Activated B cell treated with CpG ODN at 0.5 μM for 24 hours (primary cell): ENCODE data around the gene ELP4. TPM values are rescaled to one million over a fixed set of nuclear protein-coding genes. Genes with fewer than 3 reads are reported as not detected.
"Not testable (repeated sequence)": the region's sequence is repeated elsewhere in the genome, so short reads cannot be mapped to it uniquely, and the experiment has no call there.

Source experiments
- ATAC-seq: fragments of 200-7000 bp; cut with Tn5 transposase; one replicate; pipeline ENCODE4 v1.10.0; 2021; ENCODE audit warnings: low read depth, mild to moderate bottlenecking, moderate library complexity
- CTCF ChIA-PET: fragments of 350-600 bp; sonication (Branson Sonifier 250); formaldehyde crosslinking; loops from one replicate; lab custom pipeline; 2021; ENCODE audit warnings: antibody characterized with exemption; lab: Charles Lee
- POLR2A ChIA-PET: fragments of 350-600 bp; sonication (Branson Sonifier 250); formaldehyde crosslinking; loops from one replicate; lab custom pipeline; 2021; ENCODE audit warnings: antibody characterized with exemption; lab: Charles Lee
- DNase-seq: peaks from one replicate; pipeline ENCODE4 v3.0.0; 2022
- H3K27ac Mint-ChIP-seq: one replicate; pipeline ENCODE4 v1.8.0; 2020; ENCODE audit warnings: mixed read lengths
- H3K27me3 Mint-ChIP-seq: one replicate; pipeline ENCODE4 v1.8.0; 2021; ENCODE audit warnings: mixed read lengths
- H3K36me3 Mint-ChIP-seq: one replicate; pipeline ENCODE4 v1.8.0; 2021; ENCODE audit warnings: low read depth, mixed read lengths
- H3K4me1 Mint-ChIP-seq: one replicate; pipeline ENCODE4 v1.8.0; 2021; ENCODE audit warnings: mixed read lengths
- H3K4me3 Mint-ChIP-seq: one replicate; pipeline ENCODE4 v1.8.0; 2020; ENCODE audit warnings: mild to moderate bottlenecking, mixed read lengths
- H3K9me3 Mint-ChIP-seq: one replicate; pipeline ENCODE4 v1.8.0; 2020; ENCODE audit warnings: mixed read lengths
- CTCF ChIP-seq: fragments of 200-600 bp; IDR thresholded peaks from one replicate; pipeline ENCODE4 v1.8.0; 2022; ENCODE audit warnings: antibody characterized with exemption, mild to moderate bottlenecking
- intact Hi-C: fragments of 100-400 bp; cut with micrococcal nuclease; formaldehyde crosslinking; loops from one replicate; pipeline ENCODE4 v1.15.1; 2024
- total RNA-seq: library from RNA; stranded (reverse); gene quantifications from 2 replicates; pipeline ENCODE4 v1.2.3, GENCODE V29; 2022

ELP4 gene
- total RNA-seq, 1 donor from 2014 or later, result 25.5 TPM

DNA sequence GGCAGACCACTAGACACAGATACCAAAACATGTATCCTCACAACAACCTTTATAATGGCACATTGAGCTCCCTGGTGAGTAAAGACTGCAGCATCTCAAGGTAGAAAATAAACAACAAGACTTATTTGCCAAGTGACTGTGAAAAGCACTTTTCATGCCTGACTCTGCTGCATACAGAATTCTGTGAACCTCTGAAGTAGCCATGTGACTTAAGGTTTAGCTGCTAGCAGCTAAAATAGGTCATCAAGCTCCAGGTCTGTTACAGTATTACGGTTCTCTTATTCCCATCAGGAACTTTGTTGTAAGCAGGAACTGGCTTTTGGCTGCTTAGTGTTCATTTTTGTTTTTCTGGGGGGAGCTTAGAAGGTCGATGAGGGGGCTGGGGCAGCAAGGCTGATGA lies 162.1 kb downstream of the ELP4 start:
- intact Hi-C loops, result no loop called here
- DNase-seq, result no peak
- no peaks in the 10 kb centered on the region for H3K4me1 Mint-ChIP-seq
- H3K36me3 Mint-ChIP-seq, result peaks cover 4% of the 10 kb centered on the region
- no peak overlapping the region for H3K27ac Mint-ChIP-seq
- ATAC-seq, result no peak
- H3K27me3 Mint-ChIP-seq, result no peaks in the 10 kb centered on the region
- no peak overlapping the region for H3K4me3 Mint-ChIP-seq
- ChIA-PET POLR2A (no interaction called here), CTCF (no interaction called here)
- TF ChIP-seq CTCF, result no peak
- H3K9me3 Mint-ChIP-seq, result no peaks in the 10 kb centered on the region

GRCh38 chr11:31673108-31673507 lies 163.5 kb downstream of the ELP4 start:
- H3K27ac Mint-ChIP-seq, POLR2A ChIA-PET, H3K4me1 Mint-ChIP-seq, intact Hi-C loops, H3K36me3 Mint-ChIP-seq, ATAC-seq, H3K9me3 Mint-ChIP-seq, H3K4me3 Mint-ChIP-seq, H3K27me3 Mint-ChIP-seq, DNase-seq, CTCF ChIA-PET: not testable (repeated sequence)

DNA sequence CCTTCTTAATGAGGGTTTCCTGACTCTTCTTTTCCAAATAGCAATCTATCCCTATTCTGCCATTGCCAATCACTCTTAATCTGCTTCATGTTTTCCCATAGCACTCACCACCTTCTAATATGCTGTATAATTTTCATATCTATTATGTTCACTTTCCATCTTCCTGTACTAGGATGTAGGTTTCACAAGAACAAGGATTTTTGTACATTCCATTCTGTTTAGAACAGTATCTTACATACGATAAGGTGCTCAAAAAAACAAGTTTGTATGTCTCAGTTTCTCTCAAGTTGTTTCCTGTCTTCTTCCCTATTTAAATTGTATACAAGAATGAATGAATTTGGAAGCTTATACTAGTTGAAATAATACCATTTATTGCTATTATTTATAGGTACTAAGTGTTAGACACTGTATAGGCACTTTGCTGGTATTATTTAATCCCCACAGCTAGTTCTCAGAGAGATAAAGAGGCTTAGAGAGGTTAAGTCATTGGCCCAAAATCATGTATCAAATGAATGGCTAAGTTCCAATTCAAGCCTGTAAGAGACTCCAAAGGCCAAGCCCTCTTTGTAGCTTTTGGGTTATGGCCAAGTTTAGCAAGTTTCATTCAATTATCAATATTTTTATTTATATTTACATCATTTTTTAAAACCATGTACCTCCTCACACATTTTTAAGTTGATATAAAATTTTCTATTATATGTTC lies 166.9 kb downstream of the ELP4 start:
- TF ChIP-seq CTCF, result no peak
- Mint-ChIP-seq H3K27ac (no peak overlapping the region), H3K36me3 (peaks cover 16% of the 10 kb centered on the region), H3K4me1 (no peaks in the 10 kb centered on the region), H3K4me3 (no peak overlapping the region), H3K9me3 (peaks cover 2% of the 10 kb centered on the region), H3K27me3 (no peaks in the 10 kb centered on the region)
- ChIA-PET POLR2A (no interaction called here), CTCF (no interaction called here)
- DNase-seq (no peak), ATAC-seq (no peak)
- intact Hi-C loops, result no loop called here

- Mint-ChIP-seq H3K9me3 (peaks cover 2% of the 10 kb centered on the region), H3K4me1 (no peaks in the 10 kb centered on the region), H3K27ac (no peak overlapping the region), H3K27me3 (no peaks in the 10 kb centered on the region), H3K36me3 (peaks cover 15% of the 10 kb centered on the region), H3K4me3 (no peak overlapping the region)
- ChIA-PET CTCF (no interaction called here), POLR2A (no interaction called here)
- intact Hi-C loops, result no loop called here
- no peak for TF ChIP-seq CTCF
- no peak for DNase-seq
- ATAC-seq, result no peak
Observed at GRCh38 chr11:31680770-31681169, 171.2 kb downstream of the ELP4 start.

GRCh38 chr11:31687256-31687655 lies 177.7 kb downstream of the ELP4 start:
- Mint-ChIP-seq H3K27me3 (no peaks in the 10 kb centered on the region), H3K4me3 (no peak overlapping the region), H3K27ac (no peak overlapping the region), H3K36me3 (no peaks in the 10 kb centered on the region), H3K4me1 (no peaks in the 10 kb centered on the region), H3K9me3 (no peaks in the 10 kb centered on the region)
- intact Hi-C loops, result no loop called here
- no peak for ATAC-seq
- DNase-seq, result no peak
- TF ChIP-seq CTCF, result no peak
- CTCF ChIA-PET, result no interaction called here
- POLR2A ChIA-PET, result no interaction called here

- ChIA-PET CTCF (no interaction called here), POLR2A (no interaction called here)
- Mint-ChIP-seq H3K27me3 (no peaks in the 10 kb centered on the region), H3K27ac (no peak overlapping the region), H3K4me3 (no peak overlapping the region), H3K4me1 (no peaks in the 10 kb centered on the region), H3K36me3 (peaks cover 5% of the 10 kb centered on the region), H3K9me3 (peaks cover 2% of the 10 kb centered on the region)
- intact Hi-C loops, result no loop called here
- no peak for TF ChIP-seq CTCF
- no peak for DNase-seq
- no peak for ATAC-seq
Observed at GRCh38 chr11:31687861-31688260, 178.3 kb downstream of the ELP4 start.
